ENCODE data around the gene XXYLT1. TPM values are rescaled to one million over a fixed set of nuclear protein-coding genes. Genes with fewer than 3 reads are reported as not detected.

Gene XXYLT1
- total and polyA plus RNA-seq, 9 of the 15 experiments (the other 6 are each of a cell fraction or from before 2014, with no cell fraction given) = 1.9 to 18.9 (median 15.0) TPM

- ATAC-seq (no peak), FAIRE-seq (no peak), DNase-seq (ENCODE audit: extremely low read depth in 1 of 4, low spot score in 3 of 4) (no peak)
- ChIA-PET CTCF (ENCODE audit: low intra/inter-chr PET ratio) (no interaction called here), POLR2A (interaction anchor here (1.0 to 1.5 kb wide), 3 partner anchors 11 to 36 kb away, joined by 4 read pairs; no protein-coding TSS in a partner anchor)
- H2AFZ ChIP-seq (ENCODE audit: low read depth, low read length) = no peak overlapping the region
- no peaks in the 10 kb centered on the region for H4K20me1 ChIP-seq (replicated peaks; ENCODE audit: control insufficient read depth, insufficient read depth, low read length)
- H3K36me3 ChIP-seq (ENCODE audit: control insufficient read depth, insufficient read depth, low read length) = peaks cover 4% of the 10 kb centered on the region; the same call in 1 of the 3 replicates
- peaks cover 11% of the 10 kb centered on the region; the same call in 1 of the 3 replicates for H3K79me2 ChIP-seq (ENCODE audit: control insufficient read depth, insufficient read depth, low read length)
- no peaks in the 10 kb centered on the region for H3K27me3 ChIP-seq (ENCODE audit: control insufficient read depth in 2 of 2, insufficient read depth in 2 of 2, low read length in 2 of 2)
- H3K9me1 ChIP-seq (ENCODE audit: control insufficient read depth, insufficient read depth, low read length) = no peaks in the 10 kb centered on the region
- H3K27ac ChIP-seq (ENCODE audit: extremely low read depth, low read depth, low read length) = peak overlapping the region; percentile 95
- in situ Hi-C loops (cut with MboI) = no loop called here
- H3K9ac ChIP-seq (ENCODE audit: insufficient read depth in 1 of 2, low read depth in 2 of 2, low read length in 2 of 2) = peak overlapping the region in 1 of 2 experiments; percentile 73; a peak in 1 of 4 replicates
- no peak for TF ChIP-seq IFI16 (CRISPR knock-in tag; IDR thresholded peaks at IDR 0.05)
- no peak overlapping the region for H3K4me3 ChIP-seq
- H3K9me3 ChIP-seq (replicated peaks; ENCODE audit: control insufficient read depth, insufficient read depth, low read depth, low read length) = no peaks in the 10 kb centered on the region
- peaks cover 60 to 81% of the 10 kb centered on the region in 2 experiments for H3K4me1 ChIP-seq (replicated peaks in 1 of 2; ENCODE audit: control insufficient read depth in 2 of 2, insufficient read depth in 2 of 2, low read length in 2 of 2)
- H3K4me2 ChIP-seq (ENCODE audit: insufficient read depth, low read length) = no peak overlapping the region
- WGBS (ENCODE audit: insufficient coverage, low coverage, missing lambda C conversion rate) = 55% methylated on average over 3 of the region's 3 CpGs
- intact Hi-C loops (cut with micrococcal nuclease) = loop anchor here (2.0 to 5.0 kb wide), 2 partner anchors 34 to 53 kb away; no protein-coding TSS in a partner anchor
- BruUV-seq (replicated peaks) = no TSS peak
Observed at GRCh38 chr3:195151402-195151801, 119.6 kb downstream of the XXYLT1 start.

GRCh38 chr3:195150181-195151118 is 120.5 kb downstream of the XXYLT1 start:
- ATAC-seq (peak; percentile 80), DNase-seq (ENCODE audit: extremely low read depth in 1 of 4, low spot score in 3 of 4) (peak; percentile 70 to 88 (median 73)), FAIRE-seq (peak; percentile 80)
- H3K9me1 ChIP-seq (ENCODE audit: control insufficient read depth, insufficient read depth, low read length) = no peaks in the 10 kb centered on the region
- peak overlapping the region; percentile 73 to 90 for H3K9ac ChIP-seq (ENCODE audit: insufficient read depth in 1 of 2, low read depth in 2 of 2, low read length in 2 of 2)
- 4% methylated on average over 20 of the region's 20 CpGs for WGBS (ENCODE audit: insufficient coverage, low coverage, missing lambda C conversion rate)
- peak overlapping the region; percentile 95 for H3K27ac ChIP-seq (ENCODE audit: extremely low read depth, low read depth, low read length)
- peak overlapping the region; percentile 96 for H2AFZ ChIP-seq (ENCODE audit: low read depth, low read length)
- H3K36me3 ChIP-seq (ENCODE audit: control insufficient read depth, insufficient read depth, low read length) = no peaks in the 10 kb centered on the region
- H4K20me1 ChIP-seq (replicated peaks; ENCODE audit: control insufficient read depth, insufficient read depth, low read length) = no peaks in the 10 kb centered on the region
- no TSS peak for BruUV-seq (replicated peaks)
- H3K9me3 ChIP-seq (replicated peaks; ENCODE audit: control insufficient read depth, insufficient read depth, low read depth, low read length) = no peaks in the 10 kb centered on the region
- peaks cover 60 to 83% of the 10 kb centered on the region in 2 experiments for H3K4me1 ChIP-seq (replicated peaks in 1 of 2; ENCODE audit: control insufficient read depth in 2 of 2, insufficient read depth in 2 of 2, low read length in 2 of 2)
- H3K4me3 ChIP-seq = peak overlapping the region; percentile 6; the same call in 1 of the 2 replicates
- CTCF ChIA-PET (ENCODE audit: low intra/inter-chr PET ratio) = no interaction called here
- H3K4me2 ChIP-seq (ENCODE audit: insufficient read depth, low read length) = peak overlapping the region; percentile 85
- POLR2A ChIA-PET = interaction anchor here (0.6 to 1.5 kb wide), 8 partner anchors 8 to 106 kb away, joined by 3 to 7 read pairs (median 4); no protein-coding TSS in a partner anchor
- intact Hi-C loops (cut with micrococcal nuclease) (loop anchor here (2.0 to 5.0 kb wide), 2 partner anchors 33 to 54 kb away; no protein-coding TSS in a partner anchor), in situ Hi-C loops (cut with MboI) (no loop called here)
- H3K79me2 ChIP-seq (ENCODE audit: control insufficient read depth, insufficient read depth, low read length) = peaks cover 11% of the 10 kb centered on the region; the same call in 1 of the 3 replicates
- no peaks in the 10 kb centered on the region for H3K27me3 ChIP-seq (ENCODE audit: control insufficient read depth in 2 of 2, insufficient read depth in 2 of 2, low read length in 2 of 2)
- TF ChIP-seq ARID2 (IDR thresholded peaks at IDR 0.05) = 0 out of 2 replicates have a peak, but pooled peaks have one; percentile 23
- TF ChIP-seq GTF3C2 (IDR thresholded peaks at IDR 0.05; ENCODE audit: borderline replicate concordance, extremely low read depth, insufficient read length) = no peak
- TF ChIP-seq CSDE1 (IDR thresholded peaks at IDR 0.05) = peak in 1 of 2 experiments; percentile 78; a peak in 2 of 4 replicates
- TF ChIP-seq NR3C1 (CRISPR knock-in tag; IDR thresholded peaks at IDR 0.05) = no peak
- no peak for TF ChIP-seq SRSF7 (optimal IDR thresholded peaks at IDR 0.05; ENCODE audit: low read depth, low read length)
- no peak for TF ChIP-seq PRMT5 (CRISPR knock-in tag; IDR thresholded peaks at IDR 0.05)
- no peak for TF ChIP-seq SNIP1 (IDR thresholded peaks at IDR 0.05; ENCODE audit: low read depth)

All from K562 (cell line).